ENCODE data around the gene C19orf44.
"Not testable (repeated sequence)": the region's sequence is repeated elsewhere in the genome, so short reads cannot be mapped to it uniquely, and the experiment has no call there.

C19orf44 gene

DNA sequence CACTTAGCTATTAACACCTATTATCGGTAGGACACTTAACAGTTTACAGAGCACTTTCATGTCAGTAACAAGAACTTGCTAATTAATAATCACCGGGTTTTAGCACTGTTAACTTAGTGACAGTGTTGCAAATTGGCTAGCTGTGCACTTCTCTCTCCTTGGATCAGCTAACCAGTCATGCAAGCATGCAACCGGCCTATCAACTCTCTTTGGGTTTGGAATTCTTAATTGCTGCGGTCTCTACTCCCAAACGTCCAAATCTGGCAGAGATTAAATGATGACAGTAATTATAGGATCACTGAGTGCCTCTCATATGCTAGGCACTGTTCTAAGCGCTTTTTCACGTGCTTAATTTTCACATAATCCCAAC is 25.7 kb upstream of the C19orf44 start:
- TF ChIP-seq, protein P1, sequence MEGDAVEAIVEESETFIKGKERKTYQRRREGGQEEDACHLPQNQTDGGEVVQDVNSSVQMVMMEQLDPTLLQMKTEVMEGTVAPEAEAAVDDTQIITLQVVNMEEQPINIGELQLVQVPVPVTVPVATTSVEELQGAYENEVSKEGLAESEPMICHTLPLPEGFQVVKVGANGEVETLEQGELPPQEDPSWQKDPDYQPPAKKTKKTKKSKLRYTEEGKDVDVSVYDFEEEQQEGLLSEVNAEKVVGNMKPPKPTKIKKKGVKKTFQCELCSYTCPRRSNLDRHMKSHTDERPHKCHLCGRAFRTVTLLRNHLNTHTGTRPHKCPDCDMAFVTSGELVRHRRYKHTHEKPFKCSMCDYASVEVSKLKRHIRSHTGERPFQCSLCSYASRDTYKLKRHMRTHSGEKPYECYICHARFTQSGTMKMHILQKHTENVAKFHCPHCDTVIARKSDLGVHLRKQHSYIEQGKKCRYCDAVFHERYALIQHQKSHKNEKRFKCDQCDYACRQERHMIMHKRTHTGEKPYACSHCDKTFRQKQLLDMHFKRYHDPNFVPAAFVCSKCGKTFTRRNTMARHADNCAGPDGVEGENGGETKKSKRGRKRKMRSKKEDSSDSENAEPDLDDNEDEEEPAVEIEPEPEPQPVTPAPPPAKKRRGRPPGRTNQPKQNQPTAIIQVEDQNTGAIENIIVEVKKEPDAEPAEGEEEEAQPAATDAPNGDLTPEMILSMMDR (conservative IDR thresholded peaks at IDR 0.05; ENCODE audit: low read depth, low read length): no peak
- peak overlapping the region; percentile 77 for H3K4me3 ChIP-seq (ENCODE audit: low read depth, low read length)
- no peak for DNase-seq (ENCODE audit: low read depth)

DNA sequence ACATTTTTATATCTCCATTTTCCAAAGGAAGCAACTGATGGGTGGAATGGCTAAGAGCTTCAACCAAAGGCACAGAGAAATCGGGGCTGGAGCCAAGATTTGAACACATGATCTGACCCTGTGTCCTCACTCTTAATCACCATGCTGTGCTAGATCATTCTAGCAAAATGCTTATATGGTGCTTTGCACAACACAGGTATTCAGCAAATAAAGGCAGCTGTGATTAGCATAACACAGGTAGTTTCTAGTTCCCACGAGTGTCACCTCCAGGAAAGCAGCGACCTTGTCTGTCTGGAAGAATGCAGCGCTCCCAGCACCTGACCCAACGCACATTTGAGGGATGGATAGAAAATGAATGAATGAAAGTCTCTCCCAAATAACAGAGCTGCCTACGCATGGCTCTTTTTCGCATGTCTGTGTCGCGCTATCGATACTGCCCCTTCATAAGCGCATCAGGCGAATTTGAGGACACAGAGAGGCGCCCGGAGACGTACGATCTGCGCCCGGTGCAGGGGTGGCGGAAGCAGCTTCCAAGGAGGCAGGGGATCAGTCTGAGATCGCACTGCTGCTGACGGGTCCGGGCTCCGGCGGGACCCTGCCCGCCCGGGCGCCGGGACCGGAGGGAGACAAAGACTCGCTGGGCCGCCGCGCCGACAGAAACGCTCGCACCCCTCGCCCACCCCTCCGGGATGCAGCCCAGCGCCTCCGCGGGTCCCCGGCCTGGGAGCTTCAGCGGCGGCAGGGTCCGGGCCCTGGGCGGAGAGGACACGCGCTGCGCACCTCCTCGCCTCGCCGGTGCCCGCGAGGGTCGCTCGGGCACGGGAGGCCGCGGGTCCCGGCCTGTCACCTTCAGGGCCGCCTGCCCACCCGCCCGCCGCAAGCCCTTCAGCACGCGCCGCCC is 25.0 kb upstream of the C19orf44 start:
- TF ChIP-seq, protein P1 (conservative IDR thresholded peaks at IDR 0.05; ENCODE audit: low read depth, low read length): no peak
- H3K4me3 ChIP-seq (ENCODE audit: low read depth, low read length): peak overlapping the region; percentile 77
- DNase-seq (ENCODE audit: low read depth): peak; percentile 71

DNA sequence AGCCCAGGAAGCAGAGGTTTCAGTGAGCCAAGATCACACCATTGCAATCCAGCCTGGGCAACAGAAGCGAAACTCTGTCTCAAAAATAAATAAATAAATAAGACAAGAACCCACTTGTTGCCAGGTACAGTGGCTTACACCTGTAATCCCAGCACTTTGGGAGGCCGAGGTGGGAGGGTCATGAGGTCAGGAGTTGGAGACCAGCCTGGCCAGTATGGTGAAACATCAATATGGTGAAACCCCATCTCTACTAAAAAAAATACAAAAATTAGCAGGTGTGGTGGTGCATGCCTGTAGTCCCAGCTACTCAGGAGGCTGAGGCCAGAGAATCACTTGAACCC is 23.7 kb upstream of the C19orf44 start:
- peak overlapping the region; percentile 67 for H3K4me3 ChIP-seq (ENCODE audit: low read depth, low read length)
- DNase-seq (ENCODE audit: low read depth): not testable (repeated sequence)

DNA sequence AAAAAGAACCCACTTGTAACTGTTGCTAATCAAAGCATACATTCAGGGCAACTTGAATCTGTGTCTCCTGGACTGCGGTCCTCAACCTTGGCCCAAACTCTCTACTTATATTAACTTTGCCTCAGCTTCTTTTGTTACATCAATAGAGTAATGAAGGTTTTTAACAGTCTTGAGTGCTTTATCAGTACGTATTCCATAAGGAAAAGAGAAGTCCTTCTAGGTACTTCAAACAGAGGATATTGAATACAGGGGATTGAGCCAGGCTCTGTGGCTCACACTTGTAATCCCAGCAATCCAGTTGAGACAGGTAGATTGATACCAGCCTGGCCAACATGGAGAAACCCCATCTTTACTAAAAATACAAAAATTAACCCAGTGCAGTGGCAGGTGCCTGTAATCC is 23.2 kb upstream of the C19orf44 start:
- H3K4me3 ChIP-seq (ENCODE audit: low read depth, low read length): no peak overlapping the region
- DNase-seq (ENCODE audit: low read depth): no peak
- TF ChIP-seq, protein P1 (conservative IDR thresholded peaks at IDR 0.05; ENCODE audit: low read depth, low read length): no peak

DNA sequence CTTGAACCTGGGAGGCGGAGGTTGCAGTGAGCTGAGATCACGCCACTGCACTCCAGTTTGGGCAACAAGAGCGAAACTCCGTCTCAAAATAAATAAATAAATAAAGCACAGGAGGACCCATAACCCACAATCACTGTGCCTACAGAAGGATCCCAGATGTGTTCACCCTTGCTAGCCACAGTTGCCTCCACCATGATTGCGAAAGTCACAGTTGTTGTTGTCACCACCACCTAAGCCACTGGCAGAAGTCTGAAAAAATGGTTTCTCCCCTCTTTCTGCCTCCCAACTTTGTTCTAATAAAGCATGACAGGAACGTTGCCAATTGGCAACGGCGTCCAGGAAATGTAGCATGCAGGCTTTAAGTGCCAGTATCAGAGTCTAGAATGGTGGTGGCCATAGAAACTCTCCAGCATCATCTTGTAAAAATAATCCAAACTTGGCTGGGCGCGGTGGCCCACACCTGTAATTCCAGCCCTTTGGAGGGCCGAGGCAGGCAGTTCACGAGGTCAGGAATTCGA is 22.3 kb upstream of the C19orf44 start:
- TF ChIP-seq, protein P1 (conservative IDR thresholded peaks at IDR 0.05; ENCODE audit: low read depth, low read length): no peak
- DNase-seq (ENCODE audit: low read depth): no peak
- no peak overlapping the region for H3K4me3 ChIP-seq (ENCODE audit: low read depth, low read length)

DNA sequence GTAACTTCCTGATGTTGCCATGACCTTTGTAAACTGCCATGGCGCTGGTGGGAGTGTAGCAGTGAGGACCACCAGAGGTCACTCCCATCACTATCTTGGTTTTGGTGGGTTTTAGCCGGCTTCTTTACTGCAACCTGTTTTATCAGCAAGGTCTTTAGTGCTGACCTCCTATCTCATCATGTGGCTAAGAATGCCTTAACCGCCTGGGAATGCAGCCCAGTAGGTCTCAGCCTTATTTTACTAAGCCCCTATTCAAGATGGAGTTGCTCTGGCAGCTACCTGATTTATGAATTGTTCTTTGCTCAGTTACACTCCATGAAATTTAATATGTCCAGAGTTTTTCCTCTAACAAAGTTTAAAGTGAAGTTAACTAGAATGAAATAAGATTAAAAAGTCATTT is 19.8 kb upstream of the C19orf44 start:
- no peak overlapping the region for H3K4me3 ChIP-seq (ENCODE audit: low read depth, low read length)
- TF ChIP-seq, protein P1 (conservative IDR thresholded peaks at IDR 0.05; ENCODE audit: low read depth, low read length): no peak
- no peak for DNase-seq (ENCODE audit: low read depth)

DNA sequence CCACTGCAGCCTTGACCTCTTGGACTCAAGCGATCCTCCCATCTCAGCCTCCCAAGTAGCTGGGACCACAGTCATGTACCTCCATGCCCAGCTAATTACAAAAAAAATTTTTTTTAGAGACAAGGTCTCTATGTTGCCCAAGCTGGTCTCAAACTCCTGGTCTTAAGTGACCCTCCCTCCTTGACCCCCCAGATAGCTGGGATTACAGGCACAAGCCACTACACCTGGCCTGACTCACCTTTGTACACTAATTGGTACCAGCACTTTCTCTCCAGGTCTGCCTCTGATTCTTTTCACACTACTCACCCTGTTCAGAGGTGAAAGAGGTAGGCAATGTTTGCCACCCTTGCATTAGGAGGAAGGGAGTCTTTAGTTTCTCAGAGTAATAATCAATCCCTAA is 18.9 kb upstream of the C19orf44 start:
- no peak for DNase-seq (ENCODE audit: low read depth)
- TF ChIP-seq, protein P1 (conservative IDR thresholded peaks at IDR 0.05; ENCODE audit: low read depth, low read length): no peak
- no peak overlapping the region for H3K4me3 ChIP-seq (ENCODE audit: low read depth, low read length)
